ENCODE data around the gene PARD3B. TPM values are rescaled to one million over a fixed set of nuclear protein-coding genes. Genes with fewer than 3 reads are reported as not detected.

Gene PARD3B
- total RNA-seq, 1 donor from 2014 or later, result not detected

- H3K4me3 Mint-ChIP-seq, result no peak overlapping the region
- POLR2A ChIA-PET, result no interaction called here
- DNase-seq (no peak), ATAC-seq (ENCODE audit: low read depth) (no peak)
- intact Hi-C loops (cut with micrococcal nuclease), result no loop called here
- peaks cover 1% of the 10 kb centered on the region for H3K27me3 Mint-ChIP-seq
- H3K36me3 Mint-ChIP-seq (ENCODE audit: low read depth), result no peaks in the 10 kb centered on the region
- no peak overlapping the region for H3K27ac Mint-ChIP-seq
- CTCF ChIA-PET, result no interaction called here
- H3K4me1 Mint-ChIP-seq, result no peaks in the 10 kb centered on the region
- TF ChIP-seq CTCF (IDR thresholded peaks at IDR 0.05), result no peak
- H3K9me3 Mint-ChIP-seq, result peaks cover 7% of the 10 kb centered on the region
Measured at GRCh38 chr2:205052781-205053180, 507.5 kb downstream of the PARD3B start.

GRCh38 chr2:205053827-205054410 is 508.6 kb downstream of the PARD3B start:
- no peak for TF ChIP-seq CTCF (IDR thresholded peaks at IDR 0.05)
- Mint-ChIP-seq H3K4me3 (no peak overlapping the region), H3K27me3 (peaks cover 1% of the 10 kb centered on the region), H3K9me3 (peaks cover 8% of the 10 kb centered on the region), H3K36me3 (ENCODE audit: low read depth) (no peaks in the 10 kb centered on the region), H3K27ac (no peak overlapping the region), H3K4me1 (no peaks in the 10 kb centered on the region)
- intact Hi-C loops (cut with micrococcal nuclease), result no loop called here
- DNase-seq (no peak), ATAC-seq (ENCODE audit: low read depth) (no peak)
- POLR2A ChIA-PET, result no interaction called here
- CTCF ChIA-PET, result no interaction called here

- no peaks in the 10 kb centered on the region for H3K4me1 Mint-ChIP-seq
- DNase-seq (no peak), ATAC-seq (ENCODE audit: low read depth) (no peak)
- H3K36me3 Mint-ChIP-seq (ENCODE audit: low read depth), result no peaks in the 10 kb centered on the region
- CTCF ChIA-PET, result no interaction called here
- H3K4me3 Mint-ChIP-seq, result no peak overlapping the region
- H3K27me3 Mint-ChIP-seq, result peaks cover 1% of the 10 kb centered on the region
- intact Hi-C loops (cut with micrococcal nuclease), result no loop called here
- no peak for TF ChIP-seq CTCF (IDR thresholded peaks at IDR 0.05)
- POLR2A ChIA-PET, result no interaction called here
- no peak overlapping the region for H3K27ac Mint-ChIP-seq
- peaks cover 4% of the 10 kb centered on the region for H3K9me3 Mint-ChIP-seq
Measured at GRCh38 chr2:205054789-205055188, 509.5 kb downstream of the PARD3B start.

- H3K9me3 Mint-ChIP-seq, result peaks cover 3% of the 10 kb centered on the region
- DNase-seq (no peak), ATAC-seq (ENCODE audit: low read depth) (no peak)
- H3K4me3 Mint-ChIP-seq, result no peak overlapping the region
- H3K36me3 Mint-ChIP-seq (ENCODE audit: low read depth), result no peaks in the 10 kb centered on the region
- no peak overlapping the region for H3K27ac Mint-ChIP-seq
- H3K27me3 Mint-ChIP-seq, result peaks cover 1% of the 10 kb centered on the region
- ChIA-PET CTCF (no interaction called here), POLR2A (no interaction called here)
- no peak for TF ChIP-seq CTCF (IDR thresholded peaks at IDR 0.05)
- intact Hi-C loops (cut with micrococcal nuclease), result no loop called here
- H3K4me1 Mint-ChIP-seq, result no peaks in the 10 kb centered on the region
Measured at GRCh38 chr2:205055251-205055650, 510.0 kb downstream of the PARD3B start.

GRCh38 chr2:205056151-205056561 is 510.9 kb downstream of the PARD3B start:
- Mint-ChIP-seq H3K4me3 (no peak overlapping the region), H3K36me3 (ENCODE audit: low read depth) (no peaks in the 10 kb centered on the region), H3K9me3 (peaks cover 3% of the 10 kb centered on the region), H3K27me3 (peaks cover 1% of the 10 kb centered on the region), H3K27ac (no peak overlapping the region), H3K4me1 (no peaks in the 10 kb centered on the region)
- DNase-seq (no peak), ATAC-seq (ENCODE audit: low read depth) (no peak)
- TF ChIP-seq CTCF (IDR thresholded peaks at IDR 0.05), result no peak
- ChIA-PET CTCF (no interaction called here), POLR2A (no interaction called here)
- intact Hi-C loops (cut with micrococcal nuclease), result no loop called here

Measured in activated B cell treated with CpG ODN at 0.5 μM for 24 hours (primary cell).